Activated CD4-positive, alpha-beta memory T cell treated with anti-CD3 and anti-CD28 coated beads for 36 hours (primary cell): Measurements from ENCODE around the gene TCP11L2. TPM values are rescaled to one million over a fixed set of nuclear protein-coding genes. Genes with fewer than 3 reads are reported as not detected.
"Not testable (repeated sequence)": the region's sequence is repeated elsewhere in the genome, so short reads cannot be mapped to it uniquely, and the experiment has no call there.

Experiments used
- CTCF ChIA-PET: fragments of 350-600 bp; sonication (Branson Sonifier 250); formaldehyde crosslinking; loops from one replicate; lab custom pipeline; 2021; ENCODE audit warnings: antibody characterized with exemption, inconsistent platforms; lab: Charles Lee
- POLR2A ChIA-PET: fragments of 350-600 bp; sonication (Branson Sonifier 250); formaldehyde crosslinking; loops from one replicate; lab custom pipeline; 2021; ENCODE audit warnings: antibody characterized with exemption; lab: Charles Lee
- DNase-seq: peaks from one replicate; pipeline ENCODE4 v3.0.0-alpha.2; 2020
- H3K27ac Mint-ChIP-seq: one replicate; pipeline ENCODE4 v1.8.0; 2021; ENCODE audit warnings: mixed read lengths
- H3K27me3 Mint-ChIP-seq: one replicate; pipeline ENCODE4 v1.8.0; 2021; ENCODE audit warnings: mixed read lengths
- H3K36me3 Mint-ChIP-seq: one replicate; pipeline ENCODE4 v1.8.0; 2021; ENCODE audit warnings: mixed read lengths
- H3K4me1 Mint-ChIP-seq: one replicate; pipeline ENCODE4 v1.8.0; 2021; ENCODE audit warnings: low read depth, mixed read lengths
- H3K4me3 Mint-ChIP-seq: one replicate; pipeline ENCODE4 v1.8.0; 2021; ENCODE audit warnings: mild to moderate bottlenecking, mixed read lengths
- H3K9me3 Mint-ChIP-seq: one replicate; pipeline ENCODE4 v1.8.0; 2021; ENCODE audit warnings: mixed read lengths
- intact Hi-C: fragments of 100-400 bp; cut with micrococcal nuclease; formaldehyde crosslinking; loops from one replicate; pipeline ENCODE4 v1.15.1; 2023
- total RNA-seq, 2 experiments: library from RNA; stranded (reverse); gene quantifications; one replicate each; pipeline ENCODE4 v1.2.3, GENCODE V29; 2021

TCP11L2 gene
- total RNA-seq, 2 experiments from 2014 or later: 8.8 to 10.3 TPM

DNA sequence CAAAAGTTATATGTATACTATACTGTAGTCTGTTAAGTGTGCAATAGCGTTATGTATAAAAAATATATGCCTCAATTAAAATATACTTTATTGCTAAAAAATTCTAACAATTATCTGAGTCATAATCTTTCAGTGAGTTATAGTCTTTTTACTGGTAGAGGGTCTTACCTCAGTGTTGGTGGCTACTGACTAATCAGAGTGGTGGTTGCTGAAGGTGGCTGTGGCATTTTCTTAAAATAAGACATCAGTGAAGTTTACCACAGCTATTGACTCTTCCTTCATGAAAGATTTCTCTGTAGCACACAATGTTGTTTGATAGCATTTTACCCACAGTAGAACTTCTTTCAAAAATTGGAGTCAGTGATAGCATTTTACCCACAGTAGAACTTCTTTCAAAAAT, 78.4 kb downstream of the TCP11L2 start:
- POLR2A ChIA-PET: no interaction called here

DNA sequence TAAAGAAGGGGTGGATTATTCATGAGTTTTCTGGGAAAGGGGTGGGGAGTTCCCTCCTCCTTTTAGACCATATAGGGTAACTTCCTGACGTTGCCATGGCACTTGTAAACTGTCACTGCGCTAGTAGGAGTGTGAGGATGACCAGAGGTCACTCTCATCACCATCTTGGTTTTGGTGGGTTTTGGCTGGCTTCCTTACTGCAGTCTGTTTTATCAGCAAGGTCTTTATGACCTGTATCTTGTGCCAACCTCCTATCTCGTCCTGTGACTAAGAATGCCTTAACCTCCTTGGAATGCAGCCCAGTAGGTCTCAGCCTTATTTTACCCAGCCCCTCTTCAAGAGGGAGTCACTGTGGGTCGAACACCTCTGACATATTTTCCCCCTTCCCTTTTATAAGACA, 79.3 kb downstream of the TCP11L2 start:
- intact Hi-C loops: loop anchor here (10.0 kb wide), 1 partner anchor 203 kb away; the partner anchor contains the start of gene RFX4
- H3K9me3 Mint-ChIP-seq, H3K27ac Mint-ChIP-seq, CTCF ChIA-PET, H3K4me3 Mint-ChIP-seq, DNase-seq, POLR2A ChIA-PET, H3K27me3 Mint-ChIP-seq: not testable (repeated sequence)
- H3K36me3 Mint-ChIP-seq: peaks cover 34% of the 10 kb centered on the region
- peaks cover 12% of the 10 kb centered on the region for H3K4me1 Mint-ChIP-seq

More for the DNA sequence above, 78.4 kb downstream of the TCP11L2 start:
- Mint-ChIP-seq H3K4me1 (peaks cover 12% of the 10 kb centered on the region), H3K36me3 (peaks cover 40% of the 10 kb centered on the region), H3K27me3 (no peaks in the 10 kb centered on the region), H3K27ac (no peak overlapping the region), H3K9me3 (peaks cover 4% of the 10 kb centered on the region), H3K4me3 (no peak overlapping the region)
- no peak for DNase-seq
- intact Hi-C loops: loop anchor here (10.0 kb wide), 1 partner anchor 204 kb away; the partner anchor contains the start of gene RFX4
- CTCF ChIA-PET: no interaction called here

DNA sequence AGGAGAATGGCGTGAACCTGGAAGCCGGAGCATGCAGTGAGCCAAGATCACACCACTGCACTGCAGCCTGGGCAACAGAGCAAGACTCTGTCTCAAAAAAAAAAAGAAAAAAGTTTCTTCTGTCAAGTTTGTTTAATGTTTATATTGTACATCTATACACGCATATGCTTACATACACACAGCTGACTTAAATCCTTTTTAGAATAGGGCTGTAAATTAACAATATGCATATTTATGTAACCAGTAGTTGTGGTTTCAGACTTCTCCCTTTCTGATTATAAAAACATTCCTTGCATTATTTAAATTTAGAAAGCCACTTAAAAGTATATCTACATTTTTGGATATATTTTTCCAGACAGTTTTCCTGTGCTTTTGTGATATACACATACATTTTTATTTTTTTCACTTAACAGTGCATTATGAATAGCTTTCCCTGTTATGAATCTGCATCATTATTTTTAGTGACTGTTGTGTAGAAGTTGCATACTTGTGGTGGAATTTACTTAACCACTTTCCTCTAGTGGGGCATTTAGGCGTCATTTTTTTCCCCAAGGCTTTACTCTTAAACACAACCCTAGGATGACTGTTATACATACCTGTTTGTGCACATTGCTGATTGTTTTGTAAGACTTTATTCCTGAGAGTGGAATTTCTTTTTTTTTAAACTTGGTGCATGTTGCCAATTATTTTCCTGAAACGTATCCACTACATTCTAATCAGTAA, 84.4 kb downstream of the TCP11L2 start:
- no peak overlapping the region for H3K4me3 Mint-ChIP-seq
- H3K4me1 Mint-ChIP-seq: no peaks in the 10 kb centered on the region
- CTCF ChIA-PET: interaction anchor here (0.6 to 3.6 kb wide), 9 partner anchors 9 to 718 kb away, joined by 3 to 14 read pairs (median 3); partner anchors contain the start of gene POLR3B
- no peak overlapping the region for H3K27ac Mint-ChIP-seq
- H3K27me3 Mint-ChIP-seq: no peaks in the 10 kb centered on the region
- intact Hi-C loops: loop anchor here (1.0 to 10.0 kb wide), 3 partner anchors 198 to 533 kb away; partner anchors contain the start of gene RFX4
- H3K36me3 Mint-ChIP-seq: peaks cover 25% of the 10 kb centered on the region
- POLR2A ChIA-PET: no interaction called here
- no peak for DNase-seq
- H3K9me3 Mint-ChIP-seq: peaks cover 4% of the 10 kb centered on the region

DNA sequence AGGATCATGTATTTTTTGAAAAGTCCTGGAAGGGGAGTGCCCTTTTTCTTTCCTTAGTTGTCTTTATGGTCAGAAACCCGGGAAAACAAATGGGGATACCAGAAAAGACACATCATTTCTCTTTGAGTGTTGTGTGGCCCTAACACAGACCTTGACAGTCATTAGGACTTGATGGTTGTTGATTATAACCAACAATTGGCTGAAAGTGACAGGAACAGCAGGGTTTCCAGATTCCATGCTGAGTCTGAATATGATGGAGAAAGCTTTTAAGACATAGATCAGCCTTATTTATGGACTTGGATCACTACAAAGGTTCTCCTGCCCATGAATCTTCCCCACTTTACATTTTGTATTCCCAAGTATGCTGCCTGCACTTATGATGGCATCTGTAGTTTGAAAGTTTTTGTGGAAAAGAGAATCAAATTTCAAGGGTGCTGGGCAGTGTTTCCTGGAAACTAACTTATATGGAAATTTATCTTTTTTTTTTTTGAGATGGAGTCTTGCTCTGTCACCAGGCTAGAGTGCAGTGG, 85.4 kb downstream of the TCP11L2 start:
- Mint-ChIP-seq H3K4me1 (no peaks in the 10 kb centered on the region), H3K27me3 (no peaks in the 10 kb centered on the region), H3K9me3 (no peaks in the 10 kb centered on the region), H3K4me3 (no peak overlapping the region), H3K27ac (no peak overlapping the region), H3K36me3 (peaks cover 20% of the 10 kb centered on the region)
- POLR2A ChIA-PET: no interaction called here
- no peak for DNase-seq
- CTCF ChIA-PET: interaction anchor here (1.5 to 3.6 kb wide), 3 partner anchors 191 to 531 kb away, joined by 3 to 14 read pairs (median 7); no protein-coding TSS in a partner anchor
- intact Hi-C loops: loop anchor here (10.0 kb wide), 1 partner anchor 197 kb away; the partner anchor contains the start of gene RFX4

DNA sequence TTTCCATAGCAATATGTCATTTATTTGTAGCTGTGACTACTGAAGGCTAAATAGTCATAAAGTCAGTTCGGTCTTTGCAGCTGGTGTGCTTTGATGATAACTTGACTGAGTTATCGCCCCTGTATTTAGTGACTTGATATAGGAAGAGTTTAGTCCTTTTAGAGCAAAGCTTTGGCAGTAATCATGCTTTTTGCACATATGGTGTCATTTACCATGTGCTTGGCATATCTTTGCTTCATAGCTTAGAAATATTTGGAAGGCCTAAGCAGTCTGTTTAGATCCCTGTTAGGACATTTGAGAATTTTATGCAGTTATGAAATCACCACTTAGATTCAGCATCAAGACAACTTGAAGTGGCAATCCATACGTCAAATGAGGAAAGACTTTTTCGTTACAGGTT, 86.6 kb downstream of the TCP11L2 start:
- H3K4me1 Mint-ChIP-seq: no peaks in the 10 kb centered on the region
- H3K9me3 Mint-ChIP-seq: no peaks in the 10 kb centered on the region
- H3K36me3 Mint-ChIP-seq: peaks cover 22% of the 10 kb centered on the region
- POLR2A ChIA-PET: no interaction called here
- H3K27ac Mint-ChIP-seq: no peak overlapping the region
- CTCF ChIA-PET: interaction anchor here (0.6 to 0.9 kb wide), 2 partner anchors 452 to 715 kb away, joined by 3 read pairs; no protein-coding TSS in a partner anchor
- no peaks in the 10 kb centered on the region for H3K27me3 Mint-ChIP-seq
- no peak overlapping the region for H3K4me3 Mint-ChIP-seq
- intact Hi-C loops: loop anchor here (10.0 kb wide), 1 partner anchor 196 kb away; the partner anchor contains the start of gene RFX4
- DNase-seq: no peak

DNA sequence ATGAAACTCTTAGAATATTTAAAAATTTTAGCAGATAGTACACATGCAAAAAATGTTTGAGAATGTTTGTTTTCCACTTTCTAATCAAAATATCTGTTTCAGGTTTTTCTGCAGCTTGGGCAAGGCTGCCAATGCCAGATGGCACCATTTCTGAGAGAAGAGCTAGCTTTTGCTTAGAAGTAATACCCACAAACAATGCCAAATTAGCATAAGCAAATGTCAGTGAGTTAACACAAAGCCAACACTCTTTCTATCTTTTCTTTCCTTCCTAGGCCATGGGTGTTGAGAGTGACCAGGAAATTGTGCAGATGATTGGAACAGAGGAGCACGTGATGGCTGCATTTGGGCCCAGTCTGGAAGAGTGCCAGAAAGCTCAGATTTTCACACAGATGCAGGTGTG, 90.2 kb downstream of the TCP11L2 start:
- POLR2A ChIA-PET: no interaction called here
- intact Hi-C loops: no loop called here
- Mint-ChIP-seq H3K27ac (no peak overlapping the region), H3K4me3 (no peak overlapping the region), H3K27me3 (no peaks in the 10 kb centered on the region), H3K9me3 (no peaks in the 10 kb centered on the region), H3K36me3 (peaks cover 49% of the 10 kb centered on the region), H3K4me1 (no peaks in the 10 kb centered on the region)
- no peak for DNase-seq
- CTCF ChIA-PET: no interaction called here

Other genes starting within 250 kb of the TCP11L2 start
- gene NUAK1, start 163.8 kb upstream of the TCP11L2 start, total RNA-seq: under 1 TPM in 1 of 2 experiments, not detected in 1; 0.05 TPM
- 10 to 100 TPM; 18.5 to 19.0 TPM for gene CKAP4, start 54.7 kb upstream of the TCP11L2 start, total RNA-seq
- 1 to 10 TPM; 6.2 to 7.3 TPM for gene POLR3B, start 55.0 kb downstream of the TCP11L2 start, total RNA-seq